IMR-90 (cell line): ENCODE results near the gene TNRC6C. TPM values are rescaled to one million over a fixed set of nuclear protein-coding genes. Genes with fewer than 3 reads are reported as not detected.

Source experiments
- ATAC-seq: fragments of 200-7000 bp; cut with Tn5 transposase; 2 replicates; pipeline ENCODE4 v1.9.1; 2020; ENCODE audit warnings: low read depth, mild to moderate bottlenecking, moderate library complexity
- BruUV-seq: library from RNA; stranded (reverse); fragments of 400-500 nt; replicated peaks from 2 replicates; lab custom pipeline; 2021; lab: Mats Ljungman, UMichigan
- CTCF ChIA-PET: fragments of 300-600 bp; formaldehyde crosslinking; extraction: SDS; loops from one replicate; lab custom pipeline; 2021; ENCODE audit warnings: antibody characterized with exemption; lab: Yijun Ruan, JAX
- POLR2A ChIA-PET: fragments of 300-600 bp; sonication (Branson Sonifier 250); formaldehyde crosslinking; loops from one replicate; lab custom pipeline; 2022; ENCODE audit warnings: antibody characterized with exemption; ENCODE audit not compliant: unreplicated experiment; lab: Charles Lee
- DNase-seq: peaks from one replicate; pipeline ENCODE4 v3.0.0; 2013
- H2AFZ ChIP-seq: replicated peaks from 2 replicates; pipeline ENCODE3; 2013; ENCODE audit warnings: low read length, mild to moderate bottlenecking; ENCODE audit not compliant: poor library complexity
- H2AK5ac ChIP-seq: 2 replicates; pipeline ENCODE4 v1.6.1; 2013; ENCODE audit warnings: low read depth, low read length, inconsistent platforms
- H2AK9ac ChIP-seq: replicated peaks from 2 replicates; pipeline ENCODE3; 2013; ENCODE audit warnings: mild to moderate bottlenecking, low read depth, low read length, moderate library complexity; ENCODE audit not compliant: poor library complexity
- H2BK120ac ChIP-seq: 2 replicates; pipeline ENCODE4 v1.6.1; 2013; ENCODE audit warnings: low read depth, low read length, inconsistent platforms
- H2BK15ac ChIP-seq: 3 replicates; pipeline ENCODE4 v1.6.1; 2013; ENCODE audit warnings: low read depth, low read length, inconsistent platforms
- H2BK20ac ChIP-seq: 2 replicates; pipeline ENCODE4 v1.6.1; 2013; ENCODE audit warnings: low read depth, mild to moderate bottlenecking, inconsistent platforms, low read length, moderate library complexity
- H2BK5ac ChIP-seq: 2 replicates; pipeline ENCODE4 v1.6.1; 2013; ENCODE audit warnings: mild to moderate bottlenecking, low read depth, low read length, inconsistent platforms; ENCODE audit not compliant: poor library complexity, severe bottlenecking
- H3K14ac ChIP-seq: replicated peaks from 2 replicates; pipeline ENCODE4 v1.6.1; 2013; ENCODE audit warnings: low read depth, low read length, inconsistent platforms
- H3K18ac ChIP-seq: 2 replicates; pipeline ENCODE4 v1.6.1; 2013; ENCODE audit warnings: low read depth, low read length, control low read depth
- H3K23ac ChIP-seq: 2 replicates; pipeline ENCODE4 v1.6.1; 2013; ENCODE audit warnings: low read depth, low read length, inconsistent platforms
- H3K27ac ChIP-seq: 2 replicates; pipeline ENCODE4 v1.5.1; 2013; ENCODE audit warnings: mild to moderate bottlenecking, control low read depth, low read length; ENCODE audit not compliant: insufficient read depth
- H3K27me3 ChIP-seq: 2 replicates; pipeline ENCODE4 v1.6.1; 2013; ENCODE audit warnings: low read length; ENCODE audit not compliant: control insufficient read depth, insufficient read depth
- H3K36me3 ChIP-seq: 2 replicates; pipeline ENCODE4 v1.6.1; 2013; ENCODE audit warnings: low read length, mixed read lengths; ENCODE audit not compliant: control insufficient read depth, insufficient read depth
- H3K4ac ChIP-seq: 2 replicates; pipeline ENCODE4 v1.6.1; 2013; ENCODE audit warnings: low read depth, low read length, inconsistent platforms
- H3K4me1 ChIP-seq: 2 replicates; pipeline ENCODE4 v1.6.1; 2013; ENCODE audit warnings: low read length, mixed read lengths; ENCODE audit not compliant: control insufficient read depth, insufficient read depth
- H3K4me2 ChIP-seq: 2 replicates; pipeline ENCODE4 v1.6.1; 2013; ENCODE audit warnings: low read depth, mild to moderate bottlenecking, control low read depth, low read length, moderate library complexity
- H3K4me3 ChIP-seq: 2 replicates; pipeline ENCODE4 v1.5.1; 2013; ENCODE audit warnings: low read depth, mild to moderate bottlenecking, control low read depth, low read length, moderate library complexity; ENCODE audit not compliant: insufficient read depth
- H3K56ac ChIP-seq: 2 replicates; pipeline ENCODE4 v1.6.1; 2013; ENCODE audit warnings: low read length, inconsistent platforms; ENCODE audit not compliant: insufficient read depth; ENCODE audit errors: extremely low read depth
- H3K79me1 ChIP-seq, 2 experiments: 2 replicates each; pipeline ENCODE4 v1.6.1; 2013; ENCODE audit warnings: low read length in 2 of 2, inconsistent platforms in 1 of 2, low read depth in 1 of 2
- H3K9ac ChIP-seq: 2 replicates; pipeline ENCODE4 v1.6.1; 2013; ENCODE audit warnings: low read depth, low read length, control low read depth
- H3K9me1 ChIP-seq: 2 replicates; pipeline ENCODE4 v1.6.1; 2013; ENCODE audit warnings: low read length, inconsistent platforms; ENCODE audit not compliant: insufficient read depth
- H3K9me3 ChIP-seq: 2 replicates; pipeline ENCODE4 v1.6.1; 2013; ENCODE audit warnings: low read length; ENCODE audit not compliant: control insufficient read depth, insufficient read depth
- H4K20me1 ChIP-seq: 2 replicates; pipeline ENCODE4 v1.6.1; 2013; ENCODE audit warnings: low read length, inconsistent platforms; ENCODE audit not compliant: insufficient read depth
- H4K5ac ChIP-seq: 2 replicates; pipeline ENCODE4 v1.6.1; 2013; ENCODE audit warnings: mild to moderate bottlenecking, low read depth, low read length, control low read depth
- H4K8ac ChIP-seq, 2 experiments: 2 replicates each; pipeline ENCODE4 v1.6.1; 2013; ENCODE audit warnings: low read depth in 2 of 2, low read length in 2 of 2, control low read depth in 1 of 2, inconsistent platforms in 1 of 2
- H4K91ac ChIP-seq: 2 replicates; pipeline ENCODE4 v1.6.1; 2013; ENCODE audit warnings: low read depth, low read length, inconsistent platforms; ENCODE audit not compliant: insufficient read depth
- CEBPB ChIP-seq: IDR thresholded peaks from 2 replicates; pipeline ENCODE4 v1.6.1; 2012; ENCODE audit warnings: low read depth, low read length, improper control_type of control experiment
- FOS ChIP-seq: fragments of 150-350 bp; IDR thresholded peaks from 2 replicates; pipeline ENCODE4 v1.6.1; 2016; ENCODE audit warnings: low read depth, low read length
- MXI1 ChIP-seq: IDR thresholded peaks from 2 replicates; pipeline ENCODE4 v1.6.1; 2012; ENCODE audit warnings: low read depth, mild to moderate bottlenecking, low read length, moderate library complexity, borderline replicate concordance
- POLR2A ChIP-seq: IDR thresholded peaks from 2 replicates; pipeline ENCODE4 v1.6.1; 2012; ENCODE audit warnings: mild to moderate bottlenecking, low read depth, low read length
- USF2 ChIP-seq: fragments of 150-350 bp; IDR thresholded peaks from 2 replicates; pipeline ENCODE4 v1.6.1; 2017; ENCODE audit warnings: mild to moderate bottlenecking, antibody characterized with exemption, low read length, low read depth
- WGBS, 2 experiments: methylation state at CpG; one replicate each; pipeline versions ENCODE4 v1.1.5 to v1.1.7; 2013; ENCODE audit warnings: missing lambda C conversion rate in 2 of 2; ENCODE audit not compliant: insufficient read length in 1 of 2; ENCODE audit errors: extremely low coverage in 2 of 2; 5-methylcytosine and 5-hydroxymethylcytosine counted together
- dilution Hi-C: fragments of 300-500 bp; cut with HindIII; formaldehyde crosslinking; loops from one replicate; pipeline ENCODE4 v1.14.3; 2018; ENCODE audit warnings: low sequenced_read_pairs; ENCODE audit not compliant: unreplicated experiment
- in situ Hi-C: fragments of 300-500 bp; cut with MboI; formaldehyde crosslinking; loops from 3 replicates; pipeline ENCODE4 v1.14.3; 2019; ENCODE audit warnings: low sequenced_read_pairs, inconsistent platforms, mixed read lengths
- intact Hi-C: fragments of 100-400 bp; cut with micrococcal nuclease; formaldehyde crosslinking; loops from 2 replicates; pipeline ENCODE4 v1.10.0; 2022
- polyA plus RNA-seq, 3 experiments: library from polyadenylated mRNA; depleted of rRNA; stranded (reverse); fragments of >200 nt; gene quantifications; 2 replicates each; pipeline ENCODE4 v1.2.3, GENCODE V29; 2012; ENCODE audit warnings: low replicate concordance in 1 of 3
- total RNA-seq: library from RNA; depleted of rRNA; stranded (reverse); fragments of >200 nt; gene quantifications from 2 replicates; pipeline ENCODE4 v1.2.3, GENCODE V29; 2012
- TF ChIP-seq, protein P1 (sequence below): conservative IDR thresholded peaks from 2 replicates; pipeline ENCODE4 v1.5.1; 2012; ENCODE audit warnings: mild to moderate bottlenecking, low read depth, low read length, improper control_type of control experiment

Gene TNRC6C
- total and polyA plus RNA-seq, 2 of the 4 experiments (the other 2 are of a cell fraction), result 1.6 to 2.7 TPM

DNA sequence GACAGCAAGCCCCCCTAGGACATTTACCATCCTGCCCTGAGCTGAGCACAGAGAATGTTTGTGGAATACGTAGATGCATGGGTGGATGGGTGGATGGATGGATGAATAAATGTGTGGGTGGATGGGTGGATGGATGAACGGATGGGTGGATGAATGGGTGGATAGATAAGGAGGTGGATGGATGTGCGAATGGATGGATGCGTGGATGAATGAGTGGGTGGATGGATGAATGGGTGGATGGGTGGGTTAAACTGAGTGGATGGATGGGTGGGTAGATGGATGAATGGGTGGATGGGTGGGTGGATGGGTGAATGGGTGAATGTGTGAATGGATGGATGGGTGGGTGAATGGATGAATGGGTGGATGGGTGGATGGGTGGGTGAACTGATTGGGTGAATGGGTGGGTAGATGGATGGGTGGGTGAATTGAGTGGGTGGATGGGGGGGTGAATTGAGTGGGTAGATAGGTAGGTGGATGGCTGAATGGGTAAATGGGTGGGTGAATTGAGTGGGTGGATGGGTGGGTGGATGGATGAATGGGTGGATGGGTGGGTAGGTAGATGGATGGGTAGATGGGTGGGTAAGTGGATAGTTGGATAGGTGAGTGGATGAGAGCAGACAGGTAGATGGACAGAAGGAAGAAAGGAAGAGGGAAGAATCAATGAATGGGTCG lies 164.9 kb downstream of the TNRC6C start:
- 88 to 100% methylated on average over 3 to 4 of the region's 5 CpGs for WGBS, 2 experiments
- Histone ChIP-seq H3K4me2 (no peak overlapping the region), H3K18ac (no peak overlapping the region), H4K20me1 (no peaks in the 10 kb centered on the region), H3K4me3 (no peak overlapping the region), H2BK20ac (no peak overlapping the region), H3K27ac (no peak overlapping the region), H4K8ac (no peak overlapping the region), H3K9ac (no peak overlapping the region), H3K56ac (no peak overlapping the region), H3K4me1 (peaks cover under 1% of the 10 kb centered on the region; the same call in 1 of the 2 replicates), H3K23ac (no peak overlapping the region), H3K36me3 (no peaks in the 10 kb centered on the region), H2BK120ac (no peak overlapping the region), H2AK5ac (no peak overlapping the region), H3K79me1 (no peaks in the 10 kb centered on the region), H3K9me3 (no peaks in the 10 kb centered on the region), H2AFZ (no peak overlapping the region), H2BK5ac (no peak overlapping the region), H2BK15ac (no peak overlapping the region), H3K9me1 (no peaks in the 10 kb centered on the region), H4K91ac (no peak overlapping the region), H3K4ac (no peak overlapping the region), H4K5ac (no peak overlapping the region), H3K27me3 (peaks cover 19% of the 10 kb centered on the region), H3K14ac (no peak overlapping the region), H2AK9ac (no peak overlapping the region)
- CTCF ChIA-PET, result no interaction called here
- in situ Hi-C loops, result no loop called here
- dilution Hi-C loops, result no loop called here
- ATAC-seq (no peak), DNase-seq (no peak)
- BruUV-seq, result no TSS peak
- TF ChIP-seq, protein P1, sequence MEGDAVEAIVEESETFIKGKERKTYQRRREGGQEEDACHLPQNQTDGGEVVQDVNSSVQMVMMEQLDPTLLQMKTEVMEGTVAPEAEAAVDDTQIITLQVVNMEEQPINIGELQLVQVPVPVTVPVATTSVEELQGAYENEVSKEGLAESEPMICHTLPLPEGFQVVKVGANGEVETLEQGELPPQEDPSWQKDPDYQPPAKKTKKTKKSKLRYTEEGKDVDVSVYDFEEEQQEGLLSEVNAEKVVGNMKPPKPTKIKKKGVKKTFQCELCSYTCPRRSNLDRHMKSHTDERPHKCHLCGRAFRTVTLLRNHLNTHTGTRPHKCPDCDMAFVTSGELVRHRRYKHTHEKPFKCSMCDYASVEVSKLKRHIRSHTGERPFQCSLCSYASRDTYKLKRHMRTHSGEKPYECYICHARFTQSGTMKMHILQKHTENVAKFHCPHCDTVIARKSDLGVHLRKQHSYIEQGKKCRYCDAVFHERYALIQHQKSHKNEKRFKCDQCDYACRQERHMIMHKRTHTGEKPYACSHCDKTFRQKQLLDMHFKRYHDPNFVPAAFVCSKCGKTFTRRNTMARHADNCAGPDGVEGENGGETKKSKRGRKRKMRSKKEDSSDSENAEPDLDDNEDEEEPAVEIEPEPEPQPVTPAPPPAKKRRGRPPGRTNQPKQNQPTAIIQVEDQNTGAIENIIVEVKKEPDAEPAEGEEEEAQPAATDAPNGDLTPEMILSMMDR, result no peak
- TF ChIP-seq USF2 (no peak), FOS (no peak), CEBPB (no peak), MXI1 (no peak), POLR2A (no peak)
- intact Hi-C loops, result no loop called here
- POLR2A ChIA-PET, result no interaction called here
